OCI-M2 (cell line): ENCODE data around the gene PRUNE2.

Source experiments
- DNase-seq: peaks from one replicate; lab custom pipeline; 2025; ENCODE audit not compliant: unreplicated experiment; lab: John Stamatoyannopoulos, UW

PRUNE2 gene

DNA sequence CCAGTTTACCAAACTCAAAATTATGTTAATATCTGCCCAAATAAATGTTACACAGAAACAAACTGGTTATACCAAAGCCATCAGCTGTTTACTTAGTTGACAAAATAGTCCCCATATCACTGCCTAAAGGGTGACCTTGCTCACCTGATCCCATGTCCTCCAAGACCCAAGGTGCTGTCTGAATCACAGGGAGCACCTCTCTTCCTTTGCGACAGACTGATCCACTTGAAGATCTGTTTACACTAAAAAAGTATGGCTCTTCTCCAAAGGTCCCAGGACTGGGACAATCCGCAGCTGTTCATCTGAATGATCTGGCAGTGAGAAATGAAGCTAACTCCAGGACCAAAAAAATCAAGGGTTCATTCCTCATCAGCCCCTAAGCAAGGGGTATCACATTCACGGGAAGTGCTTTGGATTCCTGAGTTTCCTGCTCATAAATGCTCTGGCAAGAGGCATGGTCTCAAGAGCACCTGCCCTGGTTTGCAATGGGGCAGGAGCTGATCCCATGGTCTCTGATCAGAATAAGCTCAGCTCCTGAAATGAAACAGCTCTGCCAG lies 5.0 kb downstream of the PRUNE2 start:
- DNase-seq = no peak

DNA sequence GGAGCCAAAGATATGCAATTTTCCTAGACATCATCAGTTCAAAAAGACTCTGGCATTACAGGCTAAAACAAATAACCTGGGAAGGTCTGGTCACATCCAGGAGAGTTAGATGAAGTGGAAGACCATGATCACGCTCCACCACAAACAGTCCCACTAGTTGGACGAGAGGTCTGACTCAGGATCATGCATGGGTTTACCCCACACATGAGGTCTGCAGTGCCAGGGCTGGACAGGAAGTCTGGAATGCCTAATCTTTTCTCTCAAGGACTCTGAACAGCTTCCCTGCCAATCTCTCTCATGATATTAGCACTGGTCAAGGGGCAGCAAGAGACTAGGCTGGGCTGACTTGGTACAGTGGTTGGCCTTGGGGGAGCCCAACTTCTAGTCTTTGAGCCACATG lies 7.1 kb downstream of the PRUNE2 start:
- DNase-seq = no peak

DNA sequence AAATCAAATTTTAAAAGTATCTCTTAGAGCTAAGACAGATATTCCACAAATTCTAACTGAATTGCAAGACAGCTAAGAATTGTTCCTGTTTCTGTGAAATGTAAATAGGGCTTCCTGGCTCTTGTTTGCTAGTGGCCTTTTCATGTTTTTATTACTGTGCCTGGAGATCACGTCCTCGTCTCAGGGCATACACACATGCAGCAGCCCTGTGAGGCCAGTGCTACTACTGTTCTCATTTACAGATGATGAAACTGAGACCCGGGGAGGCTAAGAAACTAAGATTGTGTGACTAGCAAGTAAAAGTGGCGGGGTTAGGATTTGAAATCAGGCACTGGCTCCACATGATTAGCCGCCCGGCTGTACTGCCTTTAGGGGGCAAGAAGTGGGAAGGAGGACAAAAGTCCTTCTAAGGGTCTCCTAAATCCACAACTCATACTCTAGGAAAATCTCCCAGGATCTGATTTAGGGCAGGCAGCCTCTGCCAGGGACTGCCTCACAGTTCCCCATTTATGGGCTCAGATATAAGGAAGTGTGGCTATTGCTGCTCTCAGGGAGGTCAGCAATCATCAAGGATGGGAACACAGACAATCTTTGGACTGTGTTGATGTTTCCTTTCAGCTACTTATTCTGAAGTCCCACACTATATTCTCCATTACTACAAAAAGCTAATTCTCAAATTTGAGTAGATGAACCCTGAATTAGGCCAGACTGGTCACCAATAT lies 7.9 kb downstream of the PRUNE2 start:
- no peak for DNase-seq

DNA sequence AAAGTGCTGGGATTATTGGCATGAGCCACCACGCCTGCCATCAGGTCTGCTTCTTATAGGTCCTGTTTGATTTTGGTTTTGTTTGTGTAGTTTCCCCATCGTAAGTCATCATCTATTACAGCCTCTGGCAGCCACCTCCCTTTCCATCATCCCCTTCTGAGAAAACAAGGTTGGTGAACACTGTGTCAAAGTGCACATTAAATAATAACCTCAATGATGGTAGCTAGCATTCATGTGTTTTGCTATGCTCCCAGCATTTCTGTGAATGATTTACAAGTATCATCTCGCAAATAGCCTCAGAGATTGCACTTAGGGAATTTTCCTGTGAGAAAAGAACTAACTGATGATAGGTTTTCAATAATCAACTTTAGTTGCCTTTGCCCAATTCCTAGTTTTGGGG lies 9.9 kb downstream of the PRUNE2 start:
- no peak for DNase-seq

DNA sequence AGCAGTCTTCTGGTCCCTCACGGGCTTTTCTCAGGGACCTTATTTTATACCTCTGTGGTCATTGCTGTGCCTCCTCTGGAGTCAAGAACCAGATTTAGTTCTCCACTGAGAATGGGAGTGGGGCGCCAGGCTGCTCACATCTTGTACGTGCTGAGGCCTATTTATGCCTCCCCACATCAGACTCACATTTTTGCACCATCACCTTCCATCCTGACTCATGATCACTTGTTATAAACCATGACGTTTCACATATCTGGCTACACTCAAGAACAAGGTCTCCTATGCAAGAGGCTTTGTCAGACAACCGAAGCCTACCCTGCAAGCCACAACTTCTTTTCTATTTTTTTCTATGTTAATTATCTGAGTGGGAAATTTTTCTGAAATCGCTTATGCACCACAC lies 10.7 kb downstream of the PRUNE2 start:
- DNase-seq = no peak

DNA sequence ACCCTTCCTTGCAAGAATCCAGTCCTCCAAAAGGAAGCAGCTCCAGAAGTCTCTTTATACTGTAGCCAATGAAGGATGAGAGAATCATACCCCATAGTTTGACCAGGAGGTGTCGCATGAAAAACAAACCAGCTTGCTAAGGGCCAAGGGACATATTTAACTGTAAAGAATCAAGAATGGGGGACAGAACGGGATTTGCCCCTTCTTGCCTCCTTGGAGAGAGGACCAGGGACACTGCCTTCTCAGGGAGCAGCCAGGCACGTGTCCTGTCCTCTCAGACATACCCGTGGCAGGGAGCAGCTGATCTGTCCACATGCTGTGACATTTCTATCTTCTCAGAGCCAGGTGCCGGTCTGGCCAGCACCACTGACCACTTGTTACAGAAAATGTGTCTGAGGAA lies 11.7 kb downstream of the PRUNE2 start:
- no peak for DNase-seq

DNA sequence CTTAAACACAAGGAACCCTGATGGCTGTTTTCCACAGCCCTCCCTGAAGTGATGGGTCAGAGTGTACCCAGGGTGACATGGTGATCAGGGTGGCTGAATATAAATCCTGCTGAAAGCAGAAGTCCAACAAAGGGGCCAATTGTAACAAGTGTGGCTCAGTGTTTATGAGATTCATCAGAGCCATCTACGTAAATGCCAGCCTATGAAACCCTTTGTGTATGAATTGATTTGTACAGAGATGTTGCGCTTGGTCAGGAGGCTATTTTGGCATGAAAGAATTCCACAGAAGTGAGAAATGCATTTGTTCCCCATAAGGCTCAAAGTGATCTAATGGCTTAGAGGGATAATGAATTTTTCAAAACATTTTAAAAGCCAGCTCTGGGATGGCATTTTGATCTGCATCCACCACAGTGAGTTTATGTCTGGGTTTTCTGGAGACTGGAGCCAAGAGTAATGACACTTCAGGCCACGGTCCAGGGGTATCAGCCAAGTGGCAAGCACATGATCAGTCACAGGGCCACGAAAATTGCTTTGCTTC lies 12.4 kb downstream of the PRUNE2 start:
- DNase-seq = no peak

DNA sequence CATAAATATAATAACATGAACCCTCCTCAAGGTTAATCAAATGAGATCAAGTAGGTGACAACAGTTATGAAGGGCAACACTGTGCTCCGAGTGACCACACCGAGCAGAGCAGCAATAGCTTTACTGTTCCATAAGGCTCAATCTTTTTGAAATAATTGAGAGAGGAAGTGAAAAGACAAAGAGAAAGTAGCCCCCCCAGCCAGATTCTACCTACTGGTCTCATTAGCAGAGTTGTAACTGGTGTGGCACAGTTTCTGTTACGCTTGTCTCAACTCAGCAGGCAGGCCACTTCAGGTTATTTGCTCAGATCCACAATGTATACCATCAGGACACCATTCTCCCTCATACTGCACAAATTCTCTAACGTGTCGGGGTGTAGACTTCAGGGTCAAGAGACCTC lies 14.0 kb downstream of the PRUNE2 start:
- DNase-seq = no peak

DNA sequence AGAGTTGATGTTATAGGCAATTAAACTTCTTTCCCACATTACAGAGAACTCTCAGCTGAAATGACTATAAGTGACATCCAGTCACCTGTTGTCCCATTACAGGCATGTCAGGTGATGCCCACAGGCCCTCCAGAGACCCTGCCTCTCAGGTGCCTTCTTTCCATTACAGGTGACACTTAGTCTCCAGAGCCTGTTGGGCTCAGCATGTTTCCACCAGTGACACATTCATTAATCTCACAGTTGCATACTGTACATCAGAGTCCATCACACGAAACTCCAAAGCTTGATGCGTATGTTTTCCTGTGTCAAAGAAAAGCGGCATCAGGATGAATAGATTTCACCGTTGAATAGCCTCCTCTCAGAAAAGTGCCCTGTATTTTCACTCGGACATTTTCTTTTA lies 14.6 kb downstream of the PRUNE2 start:
- DNase-seq = no peak

DNA sequence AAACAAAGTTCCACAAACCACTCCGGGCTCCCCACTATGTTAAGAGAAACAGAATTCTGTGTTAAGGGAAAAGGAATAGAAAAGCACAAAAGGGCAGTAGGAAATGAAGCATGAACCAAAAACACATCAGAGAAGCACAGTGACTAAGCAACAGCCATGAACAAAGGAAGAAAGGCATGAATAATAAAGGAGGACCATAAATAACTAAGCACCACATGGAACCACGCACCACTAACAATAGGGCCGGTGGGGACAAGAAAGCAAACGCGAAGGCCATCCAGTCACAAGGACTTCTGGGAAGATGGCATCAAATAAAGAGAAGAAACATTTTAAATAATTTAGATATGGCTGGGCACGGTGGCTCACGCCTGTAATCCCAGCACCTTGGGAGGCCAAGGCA lies 18.0 kb downstream of the PRUNE2 start:
- DNase-seq = no peak

DNA sequence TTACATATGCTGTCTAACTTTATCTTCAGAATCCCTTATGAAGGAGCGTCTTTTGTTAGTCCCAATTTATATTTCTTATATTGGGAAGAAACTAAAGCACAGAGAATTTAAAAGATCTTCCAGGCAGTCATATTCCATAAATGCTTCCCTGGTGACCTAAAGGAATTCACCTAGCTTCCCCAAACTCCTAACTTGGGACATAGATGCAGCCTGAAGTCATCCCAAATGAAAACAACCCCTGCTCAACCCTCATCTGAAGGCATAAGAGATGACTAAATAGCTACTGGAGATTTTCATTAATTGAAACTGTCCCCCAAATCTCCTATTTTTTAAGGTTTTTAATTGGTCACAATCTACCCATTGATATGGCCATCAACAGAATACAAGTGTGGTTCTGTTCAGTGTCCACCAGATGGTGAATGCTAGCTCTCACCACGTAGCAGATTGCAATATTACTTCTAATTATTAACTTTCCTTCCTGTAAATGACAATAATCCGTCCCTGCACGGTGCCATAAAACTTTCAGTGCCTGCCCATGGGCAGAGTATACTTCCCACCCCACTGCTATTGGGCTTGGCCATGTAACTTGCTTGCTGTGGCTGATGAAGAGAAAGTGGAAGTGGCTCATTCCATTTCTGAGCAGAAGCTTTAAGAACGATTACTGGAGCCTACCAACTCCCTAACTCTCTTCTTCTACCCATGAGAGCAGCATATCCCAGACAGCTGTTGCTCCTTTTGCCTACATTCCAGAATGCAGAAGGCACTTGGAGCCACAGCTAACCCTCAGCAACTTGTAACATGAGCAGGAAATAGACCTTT lies 18.7 kb downstream of the PRUNE2 start:
- DNase-seq = no peak

DNA sequence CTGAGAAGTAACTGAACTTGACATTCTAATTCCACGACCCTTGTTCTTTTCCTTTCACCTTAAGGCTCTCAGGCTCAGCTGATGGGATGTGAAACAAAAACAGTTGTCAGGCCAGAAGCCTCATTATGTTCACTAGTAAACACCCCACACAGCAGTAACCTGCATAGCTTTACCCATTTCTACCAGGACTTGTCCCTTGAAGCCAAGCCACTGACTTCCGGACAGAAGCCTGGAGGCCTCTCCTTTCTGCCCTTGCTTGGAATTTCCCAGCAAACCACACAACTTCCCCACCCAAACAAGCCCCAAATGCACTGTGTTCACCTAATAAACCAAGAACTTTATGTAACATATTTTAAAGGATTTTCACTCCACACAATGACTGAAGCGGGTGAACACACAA lies 19.6 kb downstream of the PRUNE2 start:
- no peak for DNase-seq

DNA sequence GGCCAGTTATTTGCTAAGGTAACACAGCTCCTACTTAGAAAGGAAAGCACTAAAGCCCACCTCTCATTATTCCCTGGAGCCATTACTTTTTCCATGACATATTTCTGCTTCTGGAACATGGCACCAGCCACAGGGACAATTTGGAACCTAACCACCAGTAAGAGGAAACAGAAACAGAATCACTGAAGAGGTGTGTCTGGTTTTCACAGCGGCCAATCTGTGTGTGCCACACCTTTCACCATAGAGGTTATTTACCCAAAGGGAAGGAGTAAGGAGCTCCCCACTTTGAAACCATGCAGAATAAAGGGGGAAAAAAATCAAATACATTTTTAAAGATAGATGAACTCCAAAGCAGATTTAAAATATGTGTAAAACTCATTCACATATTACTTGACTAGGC lies 21.1 kb downstream of the PRUNE2 start:
- no peak for DNase-seq

DNA sequence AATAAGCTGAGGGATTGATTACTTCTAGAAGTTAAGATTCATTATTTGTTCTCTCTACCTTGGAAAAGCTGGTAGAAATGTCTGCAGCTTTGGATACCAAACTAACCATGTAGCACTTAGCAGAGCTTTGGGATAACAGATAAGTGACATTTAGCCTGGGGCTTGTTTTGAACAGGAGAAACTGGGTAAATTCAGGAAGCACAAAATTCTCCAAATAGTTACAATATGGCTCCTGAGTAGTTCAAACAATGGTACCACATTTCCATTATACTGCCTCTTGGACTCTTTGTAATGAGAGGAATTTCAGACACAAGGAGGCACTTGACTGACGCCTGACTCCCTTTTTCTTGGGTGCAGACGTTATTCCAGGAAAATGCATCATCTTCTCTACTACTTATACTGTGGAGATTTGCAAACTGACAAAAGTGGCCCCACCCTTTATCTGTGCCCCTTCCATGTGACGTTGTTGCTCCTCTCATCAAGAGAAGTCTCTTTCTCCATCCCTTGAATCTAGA lies 22.5 kb downstream of the PRUNE2 start:
- DNase-seq = no peak

DNA sequence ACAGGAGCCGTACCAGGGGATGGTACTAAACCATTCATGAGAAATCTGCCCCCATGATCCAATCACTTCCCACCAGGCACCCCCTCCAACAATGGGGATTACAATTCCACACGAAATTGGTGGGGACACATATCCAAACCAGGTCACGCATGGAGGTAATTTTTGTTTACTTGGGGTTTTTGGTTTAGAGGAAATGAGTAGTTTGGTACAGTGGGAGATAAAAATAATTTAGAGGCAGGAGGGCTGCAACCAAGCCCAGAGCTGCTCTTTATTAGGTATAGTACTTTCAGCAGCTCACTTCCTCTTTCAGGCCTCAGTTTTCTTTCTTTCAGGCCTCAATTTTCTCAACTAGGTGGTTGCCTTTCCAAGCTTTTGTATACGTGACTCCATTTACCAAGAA lies 23.2 kb downstream of the PRUNE2 start:
- DNase-seq = no peak

DNA sequence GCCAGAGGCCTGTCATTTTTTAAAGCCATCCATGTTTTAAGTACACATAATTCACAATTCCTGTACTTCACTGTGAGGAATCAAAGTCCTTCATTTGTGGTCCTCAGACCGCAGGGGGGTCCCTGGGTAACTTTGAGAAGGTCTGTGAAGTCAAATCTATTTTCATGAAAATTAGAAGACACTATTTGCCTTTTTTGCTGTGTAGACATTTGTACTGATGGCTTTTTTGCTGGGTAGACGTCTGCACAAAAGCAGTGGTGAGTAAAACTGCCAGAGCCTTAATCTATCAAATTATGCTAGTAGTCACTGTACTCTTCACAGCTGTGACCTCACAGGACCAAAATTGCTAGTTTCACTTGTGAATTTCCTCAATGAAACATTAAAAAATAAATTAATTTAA lies 25.7 kb downstream of the PRUNE2 start:
- DNase-seq = no peak

DNA sequence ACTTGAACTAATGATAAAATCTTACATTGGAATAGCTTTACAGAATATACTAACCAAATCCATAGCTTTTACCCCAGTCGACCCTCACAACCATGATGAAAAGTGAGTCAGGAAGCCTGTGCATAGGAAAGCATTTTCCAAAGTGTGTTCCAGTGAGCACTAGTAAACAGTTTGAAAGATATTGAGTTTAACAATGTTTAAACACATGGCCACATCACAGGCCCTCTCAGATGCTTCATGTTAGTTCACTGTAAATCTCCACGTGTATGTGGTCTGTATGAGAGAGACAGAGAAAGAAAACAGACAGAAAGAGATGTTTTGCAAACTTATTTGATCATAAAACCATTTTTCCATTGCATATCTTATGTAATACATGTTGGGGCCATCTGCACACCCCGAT lies 27.0 kb downstream of the PRUNE2 start:
- no peak for DNase-seq

DNA sequence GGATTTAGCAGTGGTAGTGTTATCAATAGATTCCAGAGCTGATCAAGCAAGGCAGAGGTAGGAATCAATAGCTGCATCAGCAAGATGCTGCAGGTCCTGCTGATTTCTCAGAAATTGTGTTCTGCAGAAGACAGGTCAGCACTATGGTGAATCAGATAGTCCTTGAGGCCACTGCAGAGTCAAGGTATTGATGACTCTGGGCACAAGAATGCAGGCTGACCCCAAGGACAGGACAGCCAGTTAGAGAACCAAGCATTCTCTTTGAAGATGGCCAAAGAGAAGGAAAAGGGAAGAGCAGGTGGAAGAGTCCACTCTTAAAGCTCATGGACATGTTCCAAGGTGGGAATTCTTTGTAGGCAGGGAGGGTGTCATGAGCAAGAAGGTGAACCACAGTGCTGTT lies 28.0 kb downstream of the PRUNE2 start:
- no peak for DNase-seq

DNA sequence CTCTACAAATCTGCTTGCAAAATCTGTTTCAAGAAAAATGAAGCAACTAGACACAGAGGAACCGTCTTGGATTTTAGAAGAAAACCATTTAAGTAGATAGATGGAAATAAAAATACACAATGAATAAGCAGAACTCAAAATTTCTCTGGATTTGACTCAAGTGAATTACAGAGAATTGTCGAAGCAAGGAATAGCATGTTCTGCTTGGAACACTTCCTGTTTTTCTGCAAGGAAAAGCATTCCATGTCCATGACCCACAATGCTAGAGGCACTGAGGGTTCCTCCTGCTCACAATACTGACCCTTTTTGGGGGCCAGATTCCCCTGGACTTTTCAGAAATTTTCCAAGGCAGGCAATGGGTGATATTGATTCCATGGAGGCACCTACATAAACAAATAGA lies 29.8 kb downstream of the PRUNE2 start:
- DNase-seq = no peak

DNA sequence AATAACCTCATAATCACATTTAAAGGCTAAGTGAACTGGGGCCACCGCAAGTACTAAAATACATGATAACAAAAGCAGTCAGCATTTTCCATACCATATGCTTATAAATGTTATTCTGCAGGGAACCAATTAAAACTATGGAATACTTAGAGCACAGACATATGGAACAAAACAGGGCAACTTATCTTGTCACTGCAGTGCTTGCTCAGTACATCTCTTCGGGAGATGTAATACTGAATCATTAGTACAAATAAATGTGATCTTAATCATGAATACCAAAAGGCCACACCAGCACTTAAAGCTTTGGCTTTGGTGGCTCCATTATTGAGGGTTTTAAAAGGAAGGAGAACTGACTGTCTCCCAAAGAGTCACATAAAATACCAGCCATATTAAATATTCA lies 32.1 kb downstream of the PRUNE2 start:
- DNase-seq = no peak

DNA sequence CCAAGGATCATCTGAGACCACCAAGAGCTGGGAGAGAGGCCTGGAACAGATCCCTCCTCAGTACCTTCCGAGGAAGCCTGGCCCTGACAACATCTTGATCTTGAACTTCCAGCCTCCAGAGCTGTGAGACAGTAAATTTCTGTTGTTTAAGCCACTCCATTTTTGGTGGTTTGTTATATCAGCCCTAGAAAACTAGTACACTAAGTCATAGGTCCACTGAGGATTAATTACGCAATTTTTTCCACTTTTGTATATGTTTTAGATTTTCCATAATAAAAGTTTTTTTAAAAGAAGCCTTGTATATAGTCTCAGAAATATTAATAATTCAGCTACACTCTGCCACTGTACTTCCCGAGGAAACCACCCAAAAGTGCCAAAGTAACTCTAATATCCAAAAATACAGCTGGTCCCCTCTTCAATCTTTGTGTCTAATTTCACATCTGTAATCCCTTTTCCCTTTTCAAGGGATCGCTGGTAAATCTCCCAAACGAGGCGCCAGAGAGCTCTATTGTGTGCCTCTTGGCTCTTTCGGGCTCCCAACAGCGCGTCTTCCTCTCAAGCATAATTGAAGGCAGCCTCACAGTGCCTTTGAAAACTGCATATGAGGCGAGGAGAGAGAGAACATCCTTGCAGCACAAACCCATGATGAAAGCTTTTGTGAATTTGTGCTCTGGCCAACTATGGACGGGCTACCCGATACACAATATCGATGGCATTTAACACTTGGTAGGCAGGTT lies 32.7 kb downstream of the PRUNE2 start:
- DNase-seq = no peak
